ENCODE results near the gene MARCHF4. TPM values are rescaled to one million over a fixed set of nuclear protein-coding genes. Genes with fewer than 3 reads are reported as not detected.
"Not testable (repeated sequence)": the region's sequence is repeated elsewhere in the genome, so short reads cannot be mapped to it uniquely, and the experiment has no call there.

MARCHF4 gene
- total RNA-seq, 3 donors from 2014 or later: not detected

DNA sequence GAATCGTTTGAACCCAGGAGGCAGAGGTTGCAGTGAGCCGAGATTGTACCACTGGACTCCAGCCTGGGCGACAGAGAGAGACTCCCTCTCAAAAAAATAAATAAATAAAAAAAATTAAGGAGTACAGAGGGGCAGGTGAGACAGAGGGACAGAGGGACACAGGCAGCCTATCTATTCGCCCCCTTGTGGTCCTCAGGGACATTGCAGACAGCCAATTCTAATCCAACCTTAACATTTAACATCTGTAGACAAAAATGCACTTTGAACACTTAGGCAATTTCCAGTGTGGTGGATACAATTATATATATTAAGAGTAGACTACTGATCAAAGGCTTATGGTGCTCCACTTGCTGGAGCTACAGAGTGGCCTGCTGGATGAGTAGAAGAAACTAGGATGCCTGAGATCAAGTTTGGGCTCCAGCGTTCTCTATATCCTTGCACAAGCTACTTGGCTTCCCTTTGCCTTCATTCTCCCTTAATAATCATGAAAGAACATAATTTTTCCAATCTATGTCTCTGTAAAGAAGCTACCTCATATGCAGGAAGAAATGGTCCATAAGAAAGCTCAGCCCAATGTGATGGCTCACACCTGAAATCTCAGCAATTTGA, 31.8 kb upstream of the MARCHF4 start:
- Mint-ChIP-seq H3K36me3 (ENCODE audit: insufficient read depth) (no peaks in the 10 kb centered on the region), H3K9me3 (no peaks in the 10 kb centered on the region), H3K4me1 (ENCODE audit: low read depth) (no peaks in the 10 kb centered on the region), H3K27me3 (ENCODE audit: low read depth) (no peaks in the 10 kb centered on the region), H3K4me3 (no peak overlapping the region)
- ATAC-seq: peak; percentile 48 to 63
- DNase-seq: peak; percentile 45

DNA sequence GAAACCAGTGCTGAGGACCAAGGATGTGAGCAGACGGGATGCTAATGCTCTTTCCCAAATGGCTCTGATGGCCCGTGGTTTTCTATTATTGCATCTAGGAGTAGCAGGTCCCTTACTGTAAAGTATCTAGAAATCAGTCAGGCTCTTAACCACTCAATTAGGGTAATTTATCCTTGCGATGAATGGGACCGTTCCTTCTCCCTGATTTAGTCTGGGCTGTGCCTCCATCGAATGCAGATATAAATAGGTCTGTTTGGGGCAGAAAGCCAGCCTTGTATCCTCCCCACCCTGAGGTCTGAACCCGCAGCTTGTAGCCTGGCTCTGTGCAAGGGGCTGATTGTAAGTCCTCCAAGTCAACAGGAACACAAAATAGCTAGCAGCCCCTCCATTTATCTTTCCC, 30.5 kb upstream of the MARCHF4 start:
- Mint-ChIP-seq H3K36me3 (ENCODE audit: insufficient read depth) (no peaks in the 10 kb centered on the region), H3K4me3 (no peak overlapping the region), H3K9me3 (no peaks in the 10 kb centered on the region), H3K4me1 (ENCODE audit: low read depth) (no peaks in the 10 kb centered on the region), H3K27me3 (ENCODE audit: low read depth) (no peaks in the 10 kb centered on the region)
- DNase-seq: no peak
- no peak for ATAC-seq

DNA sequence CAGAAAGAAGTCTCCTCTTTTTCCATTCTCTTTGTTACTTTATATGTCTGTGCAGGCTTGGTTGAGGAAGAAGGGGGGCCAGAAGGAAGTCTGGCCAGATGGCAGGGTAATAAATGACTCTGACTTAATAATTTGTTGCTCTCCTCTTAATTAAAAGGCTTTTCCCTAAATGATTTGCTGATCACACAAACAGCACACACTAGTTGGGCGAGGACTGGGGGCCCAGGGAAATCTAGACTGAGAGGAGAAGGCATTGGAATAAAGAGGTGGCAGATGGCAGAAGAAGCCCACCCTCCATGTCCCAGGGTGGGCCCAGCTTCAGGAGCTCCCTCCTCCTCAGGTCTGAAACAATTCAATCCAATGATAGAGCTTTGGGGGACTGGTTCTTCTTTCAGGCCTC, 27.3 kb upstream of the MARCHF4 start:
- Mint-ChIP-seq H3K27me3 (ENCODE audit: low read depth) (no peaks in the 10 kb centered on the region), H3K36me3 (ENCODE audit: insufficient read depth) (no peaks in the 10 kb centered on the region)
- ATAC-seq: no peak

GRCh38 chr2:216394881-216395280, 22.6 kb upstream of the MARCHF4 start:
- Mint-ChIP-seq H3K27me3 (ENCODE audit: low read depth) (no peaks in the 10 kb centered on the region), H3K36me3 (ENCODE audit: insufficient read depth) (no peaks in the 10 kb centered on the region), H3K4me3 (no peak overlapping the region), H3K4me1 (ENCODE audit: low read depth) (peaks cover 1% of the 10 kb centered on the region), H3K9me3 (no peaks in the 10 kb centered on the region)
- DNase-seq: no peak
- no peak for ATAC-seq

More for the DNA sequence above, 27.3 kb upstream of the MARCHF4 start:
- Mint-ChIP-seq H3K4me1 (ENCODE audit: low read depth) (peaks cover 1% of the 10 kb centered on the region), H3K4me3 (no peak overlapping the region), H3K9me3 (no peaks in the 10 kb centered on the region)
- no peak for DNase-seq

DNA sequence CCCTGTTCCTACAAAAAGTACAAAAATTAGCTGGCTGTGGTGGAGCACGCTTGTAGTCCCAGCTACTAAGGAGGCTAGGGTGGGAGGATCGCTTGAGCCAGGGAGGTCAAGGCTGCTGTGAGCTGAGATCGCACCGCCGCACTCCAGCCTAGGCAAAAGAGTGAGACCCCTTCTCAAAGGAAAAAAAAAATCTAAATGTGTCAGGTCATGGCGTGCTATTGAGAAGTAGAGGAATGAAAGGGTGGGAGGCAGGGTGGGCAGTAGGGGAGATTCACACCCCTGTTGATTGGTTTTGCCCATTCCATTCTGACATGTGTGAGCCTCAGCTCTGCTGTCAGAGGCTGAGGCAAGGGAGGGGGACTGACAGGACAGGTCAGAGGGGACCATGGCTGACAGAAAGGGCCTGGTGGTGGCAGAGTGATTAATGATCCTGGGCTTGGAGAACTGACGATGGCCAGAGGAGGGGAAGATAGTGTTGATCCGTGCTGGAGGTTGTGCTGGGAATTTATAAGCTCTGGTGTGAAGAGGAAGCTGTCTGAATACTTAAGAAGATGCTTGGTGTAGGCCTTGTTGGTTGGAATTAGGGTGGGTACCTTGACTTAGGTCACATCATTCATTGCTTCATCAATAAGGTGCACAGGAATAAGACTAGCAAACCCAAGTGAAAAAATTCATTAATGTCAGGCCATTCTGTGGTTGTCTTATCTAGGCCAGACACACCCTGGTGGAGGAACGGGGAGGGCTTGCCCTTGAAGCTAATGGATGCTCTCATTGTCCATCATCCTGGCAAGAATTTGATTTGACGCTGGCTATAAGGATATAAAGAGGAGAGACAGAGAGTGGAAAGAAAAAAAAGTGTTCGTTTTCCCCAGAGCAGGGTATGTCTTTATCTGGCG, 20.9 kb upstream of the MARCHF4 start:
- no peaks in the 10 kb centered on the region for H3K36me3 Mint-ChIP-seq (ENCODE audit: insufficient read depth)
- peaks cover 15% of the 10 kb centered on the region for H3K4me1 Mint-ChIP-seq (ENCODE audit: low read depth)
- H3K4me3 Mint-ChIP-seq: no peak overlapping the region
- no peak for ATAC-seq
- DNase-seq: no peak
- H3K9me3 Mint-ChIP-seq: no peaks in the 10 kb centered on the region
- no peaks in the 10 kb centered on the region for H3K27me3 Mint-ChIP-seq (ENCODE audit: low read depth)

GRCh38 chr2:216392018-216392562, 19.8 kb upstream of the MARCHF4 start:
- Mint-ChIP-seq H3K4me3 (no peak overlapping the region), H3K4me1 (ENCODE audit: low read depth) (peaks cover 22% of the 10 kb centered on the region), H3K9me3 (no peaks in the 10 kb centered on the region), H3K36me3 (ENCODE audit: insufficient read depth) (no peaks in the 10 kb centered on the region), H3K27me3 (ENCODE audit: low read depth) (no peaks in the 10 kb centered on the region)
- ATAC-seq: no peak
- DNase-seq: no peak

- Mint-ChIP-seq H3K4me1 (ENCODE audit: low read depth) (peaks cover 22% of the 10 kb centered on the region), H3K36me3 (ENCODE audit: insufficient read depth) (no peaks in the 10 kb centered on the region), H3K4me3 (no peak overlapping the region), H3K9me3 (no peaks in the 10 kb centered on the region), H3K27me3 (ENCODE audit: low read depth) (no peaks in the 10 kb centered on the region)
- ATAC-seq (no peak), DNase-seq (no peak)
Observed at GRCh38 chr2:216391401-216391800, 19.1 kb upstream of the MARCHF4 start.

- Mint-ChIP-seq H3K4me1 (ENCODE audit: low read depth) (peaks cover 21% of the 10 kb centered on the region), H3K9me3 (no peaks in the 10 kb centered on the region), H3K4me3 (no peak overlapping the region), H3K27me3 (ENCODE audit: low read depth) (no peaks in the 10 kb centered on the region), H3K36me3 (ENCODE audit: insufficient read depth) (no peaks in the 10 kb centered on the region)
- ATAC-seq (no peak), DNase-seq (no peak)
Observed at GRCh38 chr2:216389570-216389969, 17.3 kb upstream of the MARCHF4 start.

GRCh38 chr2:216388046-216388884, 16.0 kb upstream of the MARCHF4 start:
- H3K4me3 Mint-ChIP-seq: peak overlapping the region; percentile 12
- no peaks in the 10 kb centered on the region for H3K27me3 Mint-ChIP-seq (ENCODE audit: low read depth)
- DNase-seq: no peak
- no peaks in the 10 kb centered on the region for H3K36me3 Mint-ChIP-seq (ENCODE audit: insufficient read depth)
- no peaks in the 10 kb centered on the region for H3K9me3 Mint-ChIP-seq
- ATAC-seq: peak; percentile 92 to 93
- peaks cover 21% of the 10 kb centered on the region for H3K4me1 Mint-ChIP-seq (ENCODE audit: low read depth)

- DNase-seq: no peak
- Mint-ChIP-seq H3K4me3 (no peak overlapping the region), H3K4me1 (ENCODE audit: low read depth) (peaks cover 21% of the 10 kb centered on the region), H3K9me3 (no peaks in the 10 kb centered on the region), H3K27me3 (ENCODE audit: low read depth) (no peaks in the 10 kb centered on the region), H3K36me3 (ENCODE audit: insufficient read depth) (no peaks in the 10 kb centered on the region)
- no peak for ATAC-seq
Observed at GRCh38 chr2:216387262-216387661, 15.0 kb upstream of the MARCHF4 start.

- Mint-ChIP-seq H3K4me1 (ENCODE audit: low read depth) (peaks cover 21% of the 10 kb centered on the region), H3K4me3 (no peak overlapping the region), H3K27me3 (ENCODE audit: low read depth) (no peaks in the 10 kb centered on the region), H3K36me3 (ENCODE audit: insufficient read depth) (no peaks in the 10 kb centered on the region), H3K9me3 (no peaks in the 10 kb centered on the region)
- ATAC-seq (no peak), DNase-seq (no peak)
Observed at GRCh38 chr2:216385478-216385877, 13.2 kb upstream of the MARCHF4 start.

GRCh38 chr2:216384409-216384808, 12.1 kb upstream of the MARCHF4 start:
- H3K36me3 Mint-ChIP-seq (ENCODE audit: insufficient read depth); H3K4me3 Mint-ChIP-seq; H3K9me3 Mint-ChIP-seq; ATAC-seq; DNase-seq; H3K27me3 Mint-ChIP-seq (ENCODE audit: low read depth): not testable (repeated sequence)
- H3K4me1 Mint-ChIP-seq (ENCODE audit: low read depth): peaks cover 17% of the 10 kb centered on the region

GRCh38 chr2:216379977-216380376, 7.7 kb upstream of the MARCHF4 start:
- no peaks in the 10 kb centered on the region for H3K27me3 Mint-ChIP-seq (ENCODE audit: low read depth)
- no peaks in the 10 kb centered on the region for H3K4me1 Mint-ChIP-seq (ENCODE audit: low read depth)
- no peaks in the 10 kb centered on the region for H3K9me3 Mint-ChIP-seq
- no peak for ATAC-seq
- H3K4me3 Mint-ChIP-seq: no peak overlapping the region
- H3K36me3 Mint-ChIP-seq (ENCODE audit: insufficient read depth): no peaks in the 10 kb centered on the region
- no peak for DNase-seq

- peaks cover 16% of the 10 kb centered on the region for H3K4me1 Mint-ChIP-seq (ENCODE audit: low read depth)
- ATAC-seq (no peak), DNase-seq (no peak)
- H3K27me3 Mint-ChIP-seq (ENCODE audit: low read depth): peaks cover 28% of the 10 kb centered on the region
- no peaks in the 10 kb centered on the region for H3K9me3 Mint-ChIP-seq
- H3K36me3 Mint-ChIP-seq (ENCODE audit: insufficient read depth): no peaks in the 10 kb centered on the region
- no peak overlapping the region for H3K4me3 Mint-ChIP-seq
Observed at GRCh38 chr2:216375286-216375685, 3.0 kb upstream of the MARCHF4 start.
